ENCODE data around the gene SLC7A4. TPM values are rescaled to one million over a fixed set of nuclear protein-coding genes. Genes with fewer than 3 reads are reported as not detected.

SLC7A4 gene
- total and polyA plus RNA-seq, 2 donors = 0.19 to 0.37 TPM

DNA sequence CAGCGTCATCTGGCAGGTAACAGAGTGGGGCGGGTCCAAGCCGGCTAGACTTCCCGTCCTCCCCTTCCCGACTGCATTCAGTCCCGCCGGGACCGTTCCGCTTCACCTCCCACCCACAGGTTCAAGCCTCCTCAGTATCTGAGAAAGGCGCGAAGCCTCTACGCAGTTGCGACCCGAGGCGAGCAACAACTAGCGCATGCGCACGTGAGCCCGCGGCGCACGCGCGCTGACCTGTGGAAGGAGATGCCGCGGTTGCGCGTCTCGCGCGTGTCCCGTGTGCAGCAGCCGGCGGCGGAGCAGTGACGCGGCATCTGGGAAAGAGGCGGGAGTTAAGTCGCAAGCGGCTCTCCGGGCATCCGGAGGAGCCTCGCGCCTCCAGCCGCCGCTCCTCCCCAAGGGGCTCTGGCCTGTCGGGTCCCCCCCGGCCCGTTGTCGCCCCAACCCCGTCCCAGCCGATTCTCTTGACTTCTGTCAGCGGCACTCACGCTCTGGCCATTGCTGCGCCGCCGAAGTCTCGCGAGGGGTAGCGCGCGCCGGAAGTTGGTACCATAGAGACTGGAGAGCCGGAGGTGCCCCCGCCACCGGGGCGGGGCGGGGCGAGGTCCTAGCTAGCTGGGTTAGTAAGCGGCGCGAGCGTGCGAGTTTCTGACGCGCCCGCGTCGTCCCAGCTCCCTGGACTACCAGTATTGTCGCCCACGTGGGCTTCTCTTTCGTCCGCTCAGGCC, 30.6 kb downstream of the SLC7A4 start, which contains the start of gene THAP7:
Gene THAP7, minus strand, starts transcription at position 518 of the 725 bp plus-strand sequence. Its CDS starts 207 bp downstream, at position 311.
- Histone ChIP-seq H3K9me3 (ENCODE audit: control insufficient read depth in 2 of 2, insufficient read depth in 1 of 2, low read length in 1 of 2) (peaks cover 0 to 5% of the 10 kb centered on the region in 2 donors), H3K27ac (ENCODE audit: low read depth in 1 of 2, low read length in 1 of 2) (peak within 1 kb of the TSS; percentile 94 to 100), H3K36me3 (ENCODE audit: control insufficient read depth in 2 of 2, insufficient read depth in 2 of 2, low read length in 1 of 2) (peaks cover 29 to 40% of the 10 kb centered on the region in 2 donors), H3K4me1 (ENCODE audit: control insufficient read depth in 2 of 2, insufficient read depth in 2 of 2, low read length in 2 of 2) (peaks cover 17 to 24% of the 10 kb centered on the region in 2 donors), H3K4me3 (ENCODE audit: low read length in 2 of 2) (peak within 1 kb of the TSS; percentile 86 to 97), H3K27me3 (ENCODE audit: control insufficient read depth in 2 of 2, insufficient read depth in 1 of 2, low read length in 1 of 2) (no peaks in the 10 kb centered on the region)
- peak; percentile 91 to 98 (median 95) for DNase-seq (ENCODE audit: low read depth in 6 of 9, low spot score in 9 of 9)
- under 1% methylated on average over 83 of the region's 83 CpGs for WGBS

DNA sequence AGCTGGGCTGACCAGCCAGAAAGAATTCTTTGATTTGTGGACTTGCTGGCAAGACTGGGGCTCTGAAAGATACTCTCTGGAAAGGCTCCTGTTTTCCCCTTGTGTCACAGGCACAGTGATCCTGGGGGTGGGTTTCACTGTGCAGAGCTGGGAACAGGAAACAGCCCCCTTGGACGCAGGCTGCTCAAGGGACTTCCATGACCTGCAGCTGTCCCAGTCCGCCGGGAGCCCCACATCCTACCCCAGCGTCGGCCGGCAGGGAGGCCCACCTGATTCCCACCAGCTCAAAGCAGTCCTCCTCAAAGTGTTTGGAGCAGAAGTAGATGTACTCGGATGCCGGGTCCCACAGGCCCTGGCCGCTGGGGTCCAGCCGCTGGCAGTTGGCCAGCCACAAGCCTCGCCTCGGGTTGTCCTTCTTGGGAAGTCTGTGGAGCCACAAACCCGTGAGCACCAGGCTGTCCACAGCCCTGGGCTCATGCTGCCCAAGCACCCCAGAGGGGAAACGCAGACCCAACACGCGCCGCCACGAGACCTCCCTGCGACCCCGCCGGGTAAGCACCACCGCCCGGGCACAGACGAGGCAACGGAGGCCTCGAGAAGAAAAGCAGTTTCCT, 31.3 kb downstream of the SLC7A4 start:
- Histone ChIP-seq H3K36me3 (ENCODE audit: control insufficient read depth in 2 of 2, insufficient read depth in 2 of 2, low read length in 1 of 2) (peaks cover 34 to 46% of the 10 kb centered on the region in 2 donors), H3K27ac (ENCODE audit: low read depth in 1 of 2, low read length in 1 of 2) (peak overlapping the region; percentile 94 to 100), H3K4me1 (ENCODE audit: control insufficient read depth in 2 of 2, insufficient read depth in 2 of 2, low read length in 2 of 2) (peaks cover 17 to 24% of the 10 kb centered on the region in 2 donors), H3K4me3 (ENCODE audit: low read length in 2 of 2) (peak overlapping the region; percentile 86 to 97), H3K27me3 (ENCODE audit: control insufficient read depth in 2 of 2, insufficient read depth in 1 of 2, low read length in 1 of 2) (no peaks in the 10 kb centered on the region), H3K9me3 (ENCODE audit: control insufficient read depth in 2 of 2, insufficient read depth in 1 of 2, low read length in 1 of 2) (peaks cover 0 to 5% of the 10 kb centered on the region in 2 donors)
- 4% methylated on average over 26 of the region's 26 CpGs for WGBS
- DNase-seq (ENCODE audit: low read depth in 6 of 9, low spot score in 9 of 9) = no peak

DNA sequence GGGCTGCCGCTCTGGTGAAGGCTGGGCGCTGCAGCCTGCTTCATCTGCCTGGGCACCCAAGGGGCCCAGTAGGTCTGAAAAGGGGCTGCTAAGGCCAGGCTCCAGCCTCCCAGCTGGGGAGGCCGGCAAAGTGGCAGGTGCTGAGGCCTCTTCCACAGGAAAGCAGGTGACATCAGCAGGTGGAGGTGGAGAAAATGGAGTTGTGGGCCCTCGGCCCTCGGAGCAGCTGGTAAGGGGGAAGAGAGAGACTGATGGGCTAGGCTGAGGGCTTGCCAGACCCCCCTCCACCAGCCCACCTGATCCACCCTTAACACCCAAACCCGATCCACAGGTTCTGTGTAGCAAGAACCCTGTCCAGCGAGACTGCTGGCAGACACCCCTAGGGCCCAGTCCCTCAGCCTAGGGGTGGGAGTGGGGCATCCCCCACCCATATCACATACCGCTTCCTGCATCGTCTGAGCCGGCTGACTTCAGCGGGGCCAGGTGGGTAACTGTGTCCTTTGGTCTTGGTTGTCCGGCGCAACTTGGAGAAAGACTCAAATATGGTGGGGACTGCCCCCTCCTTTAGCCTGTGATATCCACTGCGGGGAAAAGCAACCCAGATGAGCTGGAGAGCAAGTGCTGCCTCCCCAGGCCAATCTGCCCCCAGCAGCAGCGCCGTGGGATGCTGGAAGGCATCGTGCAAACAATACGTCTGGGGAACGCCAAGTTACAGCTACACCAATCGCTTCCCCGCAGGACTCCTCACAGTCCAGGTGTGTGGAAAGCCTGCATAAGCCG, 32.0 kb downstream of the SLC7A4 start:
- Histone ChIP-seq H3K9me3 (ENCODE audit: control insufficient read depth in 2 of 2, insufficient read depth in 1 of 2, low read length in 1 of 2) (peaks cover 0 to 5% of the 10 kb centered on the region in 2 donors), H3K4me1 (ENCODE audit: control insufficient read depth in 2 of 2, insufficient read depth in 2 of 2, low read length in 2 of 2) (peaks cover 17 to 24% of the 10 kb centered on the region in 2 donors), H3K27me3 (ENCODE audit: control insufficient read depth in 2 of 2, insufficient read depth in 1 of 2, low read length in 1 of 2) (no peaks in the 10 kb centered on the region)

DNA sequence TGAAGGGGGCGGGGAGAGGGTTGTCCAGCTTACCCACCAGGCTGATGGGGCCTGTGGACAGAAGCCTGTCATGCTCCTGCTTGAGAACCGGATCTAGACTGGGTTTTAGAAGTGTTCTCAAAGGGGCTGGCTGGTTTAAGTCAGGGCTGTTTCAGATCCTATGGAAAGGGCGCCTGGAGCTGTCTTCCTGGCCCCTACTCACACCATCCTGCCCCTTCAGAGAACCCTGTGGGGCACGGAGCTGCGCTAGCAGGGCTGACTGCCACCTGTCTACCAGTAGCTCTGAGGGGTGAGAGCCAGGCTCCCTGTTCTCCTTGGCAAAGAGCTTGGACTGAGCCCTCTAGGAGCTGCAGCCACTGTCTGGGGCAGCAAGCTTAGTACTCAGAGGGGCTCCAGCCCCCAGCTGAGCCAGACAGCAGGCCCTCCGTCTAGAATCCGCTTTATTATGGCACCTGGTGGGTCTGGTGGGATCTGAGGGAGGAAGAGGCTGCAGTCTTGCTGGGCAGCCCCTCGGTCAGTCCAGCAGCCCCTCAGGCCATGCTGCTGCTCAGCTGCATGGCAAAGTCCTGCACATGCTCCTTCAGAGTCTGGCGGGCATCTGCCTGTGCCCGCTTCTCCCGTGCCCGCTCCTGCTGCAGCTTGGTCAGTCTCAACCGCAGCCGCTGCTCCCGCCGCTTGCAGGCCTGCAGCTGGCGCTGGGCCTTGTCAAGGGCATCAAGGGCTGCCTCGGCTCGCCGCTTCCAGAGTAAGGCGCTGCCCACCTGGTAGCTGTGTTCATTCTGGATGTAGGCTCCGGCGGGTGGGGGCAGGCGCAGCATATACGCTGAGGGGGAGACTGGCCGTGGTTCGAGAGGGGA, 32.8 kb downstream of the SLC7A4 start:
- H3K27me3 ChIP-seq (ENCODE audit: control insufficient read depth in 2 of 2, insufficient read depth in 1 of 2, low read length in 1 of 2) = no peaks in the 10 kb centered on the region
- DNase-seq (ENCODE audit: low read depth in 6 of 9, low spot score in 9 of 9) = no peak
- peaks cover 0 to 5% of the 10 kb centered on the region in 2 donors for H3K9me3 ChIP-seq (ENCODE audit: control insufficient read depth in 2 of 2, insufficient read depth in 1 of 2, low read length in 1 of 2)
- WGBS = 97% methylated on average over 27 of the region's 27 CpGs
- H3K27ac ChIP-seq (ENCODE audit: low read depth in 1 of 2, low read length in 1 of 2) = no peak overlapping the region
- peaks cover 17 to 24% of the 10 kb centered on the region in 2 donors for H3K4me1 ChIP-seq (ENCODE audit: control insufficient read depth in 2 of 2, insufficient read depth in 2 of 2, low read length in 2 of 2)
- H3K36me3 ChIP-seq (ENCODE audit: control insufficient read depth in 2 of 2, insufficient read depth in 2 of 2, low read length in 1 of 2) = peaks cover 46 to 52% of the 10 kb centered on the region in 2 donors
- no peak overlapping the region for H3K4me3 ChIP-seq (ENCODE audit: low read length in 2 of 2)

More for the DNA sequence above, 32.0 kb downstream of the SLC7A4 start:
- no peak overlapping the region for H3K27ac ChIP-seq (ENCODE audit: low read depth in 1 of 2, low read length in 1 of 2)
- no peak for DNase-seq (ENCODE audit: low read depth in 6 of 9, low spot score in 9 of 9)
- peaks cover 41 to 50% of the 10 kb centered on the region in 2 donors for H3K36me3 ChIP-seq (ENCODE audit: control insufficient read depth in 2 of 2, insufficient read depth in 2 of 2, low read length in 1 of 2)
- peak overlapping the region; percentile 86 to 97 for H3K4me3 ChIP-seq (ENCODE audit: low read length in 2 of 2)
- WGBS = 80% methylated on average over 22 of the region's 22 CpGs

DNA sequence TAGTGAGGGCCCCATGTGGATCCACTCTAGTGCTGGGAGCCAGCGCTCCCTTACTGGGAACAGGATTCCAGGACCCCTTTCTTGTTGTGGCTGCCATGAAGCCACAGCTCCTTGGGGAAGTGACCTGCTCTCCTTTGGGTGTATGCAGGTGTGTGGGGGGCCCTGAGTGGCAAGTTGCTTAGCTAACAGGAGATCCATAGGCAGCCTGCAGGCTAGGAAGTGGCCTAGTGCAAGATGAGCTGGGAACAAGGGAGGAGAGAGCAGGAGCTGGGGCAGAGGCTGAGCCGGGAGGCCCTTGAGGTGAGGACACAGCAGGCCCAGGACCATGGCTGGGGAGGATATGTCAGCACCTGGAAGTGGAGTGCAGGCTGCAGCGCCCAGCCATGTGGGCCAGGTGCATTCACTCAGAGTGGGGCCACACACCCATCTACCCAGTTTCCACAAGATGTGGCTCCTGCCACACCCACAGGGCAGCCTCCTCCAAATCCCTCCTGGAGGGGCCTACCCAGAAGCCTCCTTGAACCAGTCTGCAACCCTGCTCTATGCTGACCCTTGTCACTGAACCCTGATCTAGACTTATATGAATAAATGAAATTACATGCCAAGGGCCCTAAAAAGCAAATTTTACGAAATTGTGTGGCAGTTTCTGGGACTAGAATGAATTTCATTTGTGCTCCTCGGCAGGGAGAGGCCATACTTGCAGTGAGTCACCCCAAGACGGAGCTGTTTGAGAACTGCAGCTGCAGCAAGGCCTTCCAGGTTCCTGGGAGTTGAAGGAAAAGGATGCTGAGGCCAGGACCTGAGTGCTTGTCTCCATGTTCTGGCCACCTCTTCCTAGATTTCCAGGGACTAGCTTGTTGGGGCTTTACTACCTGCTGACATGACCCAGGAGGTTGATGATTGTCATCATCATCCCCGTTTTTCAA, 33.7 kb downstream of the SLC7A4 start:
- H3K4me1 ChIP-seq (ENCODE audit: control insufficient read depth in 2 of 2, insufficient read depth in 2 of 2, low read length in 2 of 2) = peaks cover 17 to 24% of the 10 kb centered on the region in 2 donors
- H3K4me3 ChIP-seq (ENCODE audit: low read length in 2 of 2) = no peak overlapping the region
- H3K36me3 ChIP-seq (ENCODE audit: control insufficient read depth in 2 of 2, insufficient read depth in 2 of 2, low read length in 1 of 2) = peaks cover 56 to 58% of the 10 kb centered on the region in 2 donors
- WGBS = 89% methylated on average over 7 of the region's 7 CpGs
- H3K9me3 ChIP-seq (ENCODE audit: control insufficient read depth in 2 of 2, insufficient read depth in 1 of 2, low read length in 1 of 2) = peaks cover 0 to 5% of the 10 kb centered on the region in 2 donors
- H3K27me3 ChIP-seq (ENCODE audit: control insufficient read depth in 2 of 2, insufficient read depth in 1 of 2, low read length in 1 of 2) = no peaks in the 10 kb centered on the region
- no peak for DNase-seq (ENCODE audit: low read depth in 6 of 9, low spot score in 9 of 9)
- H3K27ac ChIP-seq (ENCODE audit: low read depth in 1 of 2, low read length in 1 of 2) = no peak overlapping the region

DNA sequence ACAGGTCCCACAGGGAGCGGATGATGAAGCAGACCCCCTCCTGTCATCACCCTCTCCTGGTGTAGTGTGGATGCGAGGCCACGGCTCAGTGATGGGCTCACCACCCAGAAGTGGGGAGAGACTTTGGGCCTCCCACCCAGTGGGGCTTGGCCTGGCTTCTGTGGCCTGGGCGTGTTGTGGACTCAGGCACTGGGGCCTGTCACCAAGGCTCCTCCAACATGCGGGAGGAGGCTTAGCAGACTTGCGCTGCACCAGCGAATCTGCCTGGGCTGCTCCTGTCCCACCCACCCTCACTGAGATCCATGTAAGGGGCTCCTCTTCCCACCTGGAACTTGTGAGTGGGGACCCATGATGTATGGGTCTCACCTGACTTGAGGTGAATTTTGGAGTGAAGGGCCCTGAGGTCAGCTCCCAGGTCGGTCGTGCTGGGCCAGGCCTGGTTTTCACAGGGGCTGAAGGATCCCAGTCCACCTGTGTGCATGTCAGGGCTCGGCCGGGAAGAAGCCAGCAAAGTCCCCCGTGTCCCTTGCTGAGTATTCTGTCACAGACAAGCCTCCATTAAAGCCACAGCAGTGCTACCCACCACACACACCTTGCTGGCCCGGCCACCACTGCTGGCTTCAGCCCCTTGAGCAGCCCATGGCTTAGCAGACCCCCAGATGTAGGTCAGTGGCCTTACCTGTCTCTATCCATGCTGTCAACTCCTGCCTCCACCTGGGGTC, 34.7 kb downstream of the SLC7A4 start:
- WGBS = 96% methylated on average over 13 of the region's 13 CpGs
- no peak for DNase-seq (ENCODE audit: low read depth in 6 of 9, low spot score in 9 of 9)
- H3K9me3 ChIP-seq (ENCODE audit: control insufficient read depth in 2 of 2, insufficient read depth in 1 of 2, low read length in 1 of 2) = peaks cover 0 to 5% of the 10 kb centered on the region in 2 donors
- H3K36me3 ChIP-seq (ENCODE audit: control insufficient read depth in 2 of 2, insufficient read depth in 2 of 2, low read length in 1 of 2) = peaks cover 62 to 64% of the 10 kb centered on the region in 2 donors
- H3K4me1 ChIP-seq (ENCODE audit: control insufficient read depth in 2 of 2, insufficient read depth in 2 of 2, low read length in 2 of 2) = peaks cover 10 to 18% of the 10 kb centered on the region in 2 donors
- no peak overlapping the region for H3K4me3 ChIP-seq (ENCODE audit: low read length in 2 of 2)
- no peaks in the 10 kb centered on the region for H3K27me3 ChIP-seq (ENCODE audit: control insufficient read depth in 2 of 2, insufficient read depth in 1 of 2, low read length in 1 of 2)
- no peak overlapping the region for H3K27ac ChIP-seq (ENCODE audit: low read depth in 1 of 2, low read length in 1 of 2)

DNA sequence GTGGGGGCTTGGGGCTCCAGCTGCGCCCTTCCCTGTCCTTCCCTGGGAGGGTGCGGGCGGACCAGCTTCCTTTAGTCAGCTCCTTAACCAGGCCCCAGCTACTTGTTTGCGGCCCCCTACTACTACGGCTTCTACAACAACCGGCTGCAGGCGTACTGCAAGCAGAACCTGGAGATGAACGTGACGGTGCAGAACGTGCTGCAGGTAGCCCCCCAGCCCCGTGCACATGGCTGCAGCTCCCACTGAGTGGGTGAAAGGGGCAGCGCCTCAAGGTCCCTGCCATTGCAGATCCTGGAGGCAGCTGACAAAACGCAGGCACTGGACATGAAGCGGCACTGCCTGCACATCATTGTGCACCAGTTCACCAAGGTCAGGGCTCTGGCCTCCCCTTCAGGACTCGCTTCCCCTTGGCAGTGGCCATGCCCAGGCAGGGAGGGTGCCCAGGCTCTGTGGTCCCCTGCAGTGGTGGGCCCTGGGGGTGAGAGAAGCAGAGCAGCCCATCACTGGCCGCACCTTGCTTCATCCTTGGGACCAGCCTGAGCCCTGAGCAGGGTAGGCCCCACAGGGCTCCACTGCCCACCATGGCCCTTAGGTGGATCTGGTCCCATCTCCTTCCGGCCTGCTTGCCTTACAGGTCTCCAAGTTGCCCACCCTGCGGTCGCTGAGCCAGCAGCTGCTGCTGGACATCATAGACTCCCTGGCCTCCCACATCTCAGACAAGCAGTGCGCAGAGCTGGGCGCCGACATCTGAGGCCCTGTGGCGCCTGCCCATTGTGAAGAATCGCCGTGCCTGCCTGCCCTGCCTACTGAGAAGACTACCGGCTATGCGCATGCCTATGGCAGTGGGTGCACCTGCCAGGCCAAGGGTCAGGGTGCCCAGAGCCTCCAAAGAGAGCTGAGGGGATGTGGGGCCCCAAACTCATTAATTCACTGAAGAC, 35.5 kb downstream of the SLC7A4 start:
- peaks cover 10 to 17% of the 10 kb centered on the region in 2 donors for H3K4me1 ChIP-seq (ENCODE audit: control insufficient read depth in 2 of 2, insufficient read depth in 2 of 2, low read length in 2 of 2)
- H3K27me3 ChIP-seq (ENCODE audit: control insufficient read depth in 2 of 2, insufficient read depth in 1 of 2, low read length in 1 of 2) = no peaks in the 10 kb centered on the region
- no peak overlapping the region for H3K27ac ChIP-seq (ENCODE audit: low read depth in 1 of 2, low read length in 1 of 2)
- no peaks in the 10 kb centered on the region for H3K9me3 ChIP-seq (ENCODE audit: control insufficient read depth in 2 of 2, insufficient read depth in 1 of 2, low read length in 1 of 2)
- no peak for DNase-seq (ENCODE audit: low read depth in 6 of 9, low spot score in 9 of 9)
- H3K4me3 ChIP-seq (ENCODE audit: low read length in 2 of 2) = no peak overlapping the region
- peaks cover 70 to 72% of the 10 kb centered on the region in 2 donors for H3K36me3 ChIP-seq (ENCODE audit: control insufficient read depth in 2 of 2, insufficient read depth in 2 of 2, low read length in 1 of 2)
- 97% methylated on average over 27 of the region's 27 CpGs for WGBS

Data from thymus (tissue), 11 donors.